HepG2 (cell line): ENCODE measurements around the gene CASS4. TPM values are rescaled to one million over a fixed set of nuclear protein-coding genes. Genes with fewer than 3 reads are reported as not detected.

ENCODE experiments used
- ARNT ChIP-seq: fragments of 450-650 bp; IDR thresholded peaks from 2 replicates; pipeline ENCODE4 v1.6.1; 2017
- BCLAF1 ChIP-seq: fragments of 450-650 bp; IDR thresholded peaks from 2 replicates; pipeline ENCODE4 v1.6.1; 2017; ENCODE audit warnings: mild to moderate bottlenecking
- CREM ChIP-seq, 2 experiments: sonication (generic) in 1 of 2; formaldehyde crosslinking in 1 of 2; IDR thresholded peaks; 2 replicates each; pipeline versions ENCODE4 v1.4.0 to v1.6.1; 2016 to 2020; ENCODE audit warnings: antibody characterized with exemption in 1 of 2, mild to moderate bottlenecking in 1 of 2, missing genetic modification reagents in 1 of 2
- KLF12 ChIP-seq: sonication (generic); formaldehyde crosslinking; IDR thresholded peaks from 2 replicates; pipeline ENCODE4 v1.4.0; 2020; ENCODE audit warnings: missing genetic modification reagents, borderline replicate concordance
- PLRG1 ChIP-seq: fragments of 450-650 bp; conservative IDR thresholded peaks from 2 replicates; pipeline ENCODE4 v1.6.1; 2016
- RNF2 ChIP-seq: fragments of 450-650 bp; conservative IDR thresholded peaks from 2 replicates; pipeline ENCODE4 v1.6.1; 2016; ENCODE audit warnings: low read depth
- SALL2 ChIP-seq: sonication (generic); formaldehyde crosslinking; IDR thresholded peaks from 2 replicates; pipeline ENCODE4 v1.8.1; 2023; ENCODE audit warnings: mild to moderate bottlenecking, missing genetic modification reagents, inconsistent platforms
- SPEN ChIP-seq: sonication (generic); formaldehyde crosslinking; IDR thresholded peaks from 2 replicates; pipeline ENCODE4 v1.5.1; 2020; ENCODE audit warnings: low read depth, mild to moderate bottlenecking, missing genetic modification reagents
- SSRP1 ChIP-seq: IDR thresholded peaks from 2 replicates; pipeline ENCODE4 v1.6.1; 2016; ENCODE audit warnings: control low read depth
- ZBTB40 ChIP-seq, 2 experiments: fragments of 450-650 bp in 1 of 2; sonication (generic) in 1 of 2; formaldehyde crosslinking in 1 of 2; IDR thresholded peaks; 2 replicates each; pipeline versions ENCODE4 v1.6.1 to v1.8.0; 2016 to 2022; ENCODE audit warnings: antibody characterized with exemption in 1 of 2, mild to moderate bottlenecking in 1 of 2, missing genetic modification reagents in 1 of 2
- ZFY ChIP-seq: sonication (generic); formaldehyde crosslinking; IDR thresholded peaks from 2 replicates; pipeline ENCODE4 v1.4.0; 2020; ENCODE audit warnings: missing genetic modification reagents
- ZNF335 ChIP-seq: sonication (generic); formaldehyde crosslinking; IDR thresholded peaks from 2 replicates; pipeline ENCODE4 v1.4.0; 2020; ENCODE audit warnings: missing genetic modification reagents
- polyA plus RNA-seq, 8 experiments: library from polyadenylated mRNA; depleted of rRNA in 3 of 8; stranded (reverse) in 7 of 8; unstranded in 1 of 8; fragments of >200 nt; fragmentation: Illumina TruSeq in 4 of 8; extraction: Trizol in 4 of 8; gene quantifications; 2 replicates each; pipeline versions ENCODE4 v1.2.1 to v1.2.3, GENCODE V29; 2011 to 2016; ENCODE audit warnings: low read depth in 4 of 8, missing spikeins in 1 of 8, mixed read lengths in 1 of 8; ENCODE audit not compliant: insufficient read depth in 1 of 8
- total RNA-seq, 5 experiments: library from RNA; depleted of rRNA; stranded (reverse); fragments of >200 nt; fragmentation: Illumina TruSeq; extraction: Trizol; gene quantifications; 2 replicates each; pipeline ENCODE4 v1.2.3, GENCODE V29; 2016; ENCODE audit warnings: low read depth in 1 of 5
- TF ChIP-seq, protein P1 (sequence below): sonication (generic); formaldehyde crosslinking; IDR thresholded peaks from 2 replicates; pipeline ENCODE4 v1.8.0; 2022; ENCODE audit warnings: mild to moderate bottlenecking, missing genetic modification reagents
- TF ChIP-seq, protein P2 (sequence below): sonication (generic); formaldehyde crosslinking; IDR thresholded peaks from 2 replicates; pipeline ENCODE4 v1.5.0; 2020; ENCODE audit warnings: mild to moderate bottlenecking, low read depth, missing genetic modification reagents, borderline replicate concordance
- TF ChIP-seq, protein P3 (sequence below): sonication (generic); formaldehyde crosslinking; conservative IDR thresholded peaks from 2 replicates; pipeline ENCODE4 v1.4.0; 2020; ENCODE audit warnings: missing genetic modification reagents

CASS4 gene
- total and polyA plus RNA-seq, 2 of the 13 experiments (the other 11 are each of a cell fraction or from before 2014, with no cell fraction given), result 0.17 to 0.49 TPM

DNA sequence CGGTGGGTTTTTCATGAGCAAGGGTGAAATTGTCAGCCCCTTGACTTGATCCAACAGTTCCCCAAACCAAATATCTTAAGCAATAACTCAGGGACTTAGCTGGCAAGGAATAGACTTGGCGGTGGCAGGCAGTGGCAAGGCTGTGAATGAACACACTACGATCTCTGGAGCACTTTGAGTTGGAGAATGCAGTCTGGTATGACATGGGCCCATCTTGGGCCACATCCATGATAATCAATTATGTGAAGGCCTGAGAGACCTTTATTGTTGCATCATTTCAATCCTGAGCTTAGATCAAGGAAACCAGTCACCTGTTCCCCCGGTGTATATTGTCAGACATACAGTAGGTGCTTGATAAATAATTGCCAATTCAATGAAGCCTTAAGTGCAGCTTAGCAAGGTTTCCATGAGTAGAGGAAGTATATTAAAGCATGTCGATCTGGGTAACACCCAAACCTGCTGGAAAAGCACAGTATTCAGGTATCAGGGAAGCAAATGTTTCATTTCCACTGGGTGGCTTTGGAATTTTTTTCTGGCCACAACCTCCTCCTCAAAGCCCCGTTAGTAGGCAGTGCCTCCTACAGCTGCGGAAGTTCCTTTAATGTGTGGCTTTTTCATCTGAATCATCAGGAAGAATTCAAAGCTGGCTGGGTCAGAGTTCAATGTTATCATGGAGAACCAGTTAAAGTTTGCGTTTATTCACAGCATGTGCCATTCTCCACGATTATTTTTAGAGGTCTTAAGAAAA lies 10.2 kb downstream of the CASS4 start (continued):
- no peak for TF ChIP-seq RNF2
- no peak for TF ChIP-seq ZBTB40 (IDR thresholded peaks at IDR 0.05)
- no peak for TF ChIP-seq ZBTB40 (CRISPR knock-in tag; IDR thresholded peaks at IDR 0.05)
- TF ChIP-seq PLRG1, result no peak
- TF ChIP-seq CREM (IDR thresholded peaks at IDR 0.05), result no peak
- TF ChIP-seq CREM (CRISPR knock-in tag; IDR thresholded peaks at IDR 0.05), result no peak
- TF ChIP-seq SPEN (CRISPR knock-in tag), result no peak
- no peak for TF ChIP-seq ARNT
- no peak for TF ChIP-seq BCLAF1
- TF ChIP-seq, protein P1, sequence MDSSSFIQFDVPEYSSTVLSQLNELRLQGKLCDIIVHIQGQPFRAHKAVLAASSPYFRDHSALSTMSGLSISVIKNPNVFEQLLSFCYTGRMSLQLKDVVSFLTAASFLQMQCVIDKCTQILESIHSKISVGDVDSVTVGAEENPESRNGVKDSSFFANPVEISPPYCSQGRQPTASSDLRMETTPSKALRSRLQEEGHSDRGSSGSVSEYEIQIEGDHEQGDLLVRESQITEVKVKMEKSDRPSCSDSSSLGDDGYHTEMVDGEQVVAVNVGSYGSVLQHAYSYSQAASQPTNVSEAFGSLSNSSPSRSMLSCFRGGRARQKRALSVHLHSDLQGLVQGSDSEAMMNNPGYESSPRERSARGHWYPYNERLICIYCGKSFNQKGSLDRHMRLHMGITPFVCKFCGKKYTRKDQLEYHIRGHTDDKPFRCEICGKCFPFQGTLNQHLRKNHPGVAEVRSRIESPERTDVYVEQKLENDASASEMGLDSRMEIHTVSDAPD (CRISPR knock-in tag), result no peak
- no peak for TF ChIP-seq SALL2 (CRISPR knock-in tag)
- no peak for TF ChIP-seq KLF12 (CRISPR knock-in tag)
- TF ChIP-seq SSRP1 (CRISPR knock-in tag), result no peak
- TF ChIP-seq, protein P2, sequence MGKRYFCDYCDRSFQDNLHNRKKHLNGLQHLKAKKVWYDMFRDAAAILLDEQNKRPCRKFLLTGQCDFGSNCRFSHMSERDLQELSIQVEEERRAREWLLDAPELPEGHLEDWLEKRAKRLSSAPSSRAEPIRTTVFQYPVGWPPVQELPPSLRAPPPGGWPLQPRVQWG, result no peak
- TF ChIP-seq ZFY (CRISPR knock-in tag), result no peak
- TF ChIP-seq, protein P3, sequence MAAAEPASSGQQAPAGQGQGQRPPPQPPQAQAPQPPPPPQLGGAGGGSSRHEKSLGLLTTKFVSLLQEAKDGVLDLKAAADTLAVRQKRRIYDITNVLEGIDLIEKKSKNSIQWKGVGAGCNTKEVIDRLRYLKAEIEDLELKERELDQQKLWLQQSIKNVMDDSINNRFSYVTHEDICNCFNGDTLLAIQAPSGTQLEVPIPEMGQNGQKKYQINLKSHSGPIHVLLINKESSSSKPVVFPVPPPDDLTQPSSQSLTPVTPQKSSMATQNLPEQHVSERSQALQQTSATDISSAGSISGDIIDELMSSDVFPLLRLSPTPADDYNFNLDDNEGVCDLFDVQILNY (CRISPR knock-in tag), result no peak
- TF ChIP-seq ZNF335 (CRISPR knock-in tag), result 0 out of 2 replicates have a peak, but pooled peaks have one; percentile 39
